Measurements from ENCODE around the gene TBCA. TPM values are rescaled to one million over a fixed set of nuclear protein-coding genes. Genes with fewer than 3 reads are reported as not detected.

TBCA gene
- total RNA-seq, 2 experiments from 2014 or later = 168 to 190 TPM

DNA sequence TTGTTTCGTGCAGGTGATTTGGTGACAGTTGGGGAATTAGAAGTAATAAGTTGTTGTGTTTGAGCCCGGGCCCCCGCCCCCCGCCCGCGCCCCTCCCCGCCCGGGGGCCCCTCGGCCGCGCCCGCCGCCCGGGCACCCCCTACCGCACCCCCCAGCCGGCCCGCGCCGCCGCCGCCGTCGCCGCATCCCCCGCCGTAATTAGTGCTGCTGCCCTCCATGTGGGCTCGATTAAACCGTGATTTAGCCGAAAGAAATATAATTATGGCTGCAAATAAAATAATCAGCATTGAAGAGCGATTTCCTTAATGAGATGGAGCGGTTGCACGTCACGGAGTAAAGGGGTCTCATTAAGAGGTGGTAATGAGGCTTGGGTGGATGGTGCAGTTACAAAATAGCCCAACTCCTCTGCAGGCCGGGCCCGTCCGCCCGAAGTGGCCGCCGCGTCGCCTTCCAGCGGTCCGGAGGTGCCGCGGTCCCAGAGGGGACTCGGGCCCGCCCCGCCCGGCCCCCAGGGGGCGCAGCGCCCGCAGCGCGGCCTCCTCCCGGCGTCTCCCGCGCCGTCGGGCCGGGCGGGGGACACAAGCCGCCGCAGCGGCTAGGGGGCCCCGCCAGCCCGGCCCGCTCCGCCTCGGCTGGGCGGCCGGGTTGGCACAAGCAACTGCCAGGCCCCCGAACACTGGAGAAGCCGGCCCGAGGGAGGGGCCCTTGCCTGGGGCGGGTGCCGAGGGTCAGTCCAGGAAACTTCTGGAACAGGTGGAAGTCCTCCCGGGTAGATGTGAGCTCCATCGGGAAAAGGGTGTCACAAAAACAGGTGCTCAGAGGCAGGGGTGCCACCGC is 130.8 kb downstream of the TBCA start:
- Mint-ChIP-seq H3K27ac (no peak overlapping the region), H3K4me3 (peak overlapping the region; percentile 39), H3K4me1 (ENCODE audit: low read depth) (peaks cover 19% of the 10 kb centered on the region), H3K36me3 (ENCODE audit: low read depth) (no peaks in the 10 kb centered on the region), H3K27me3 (ENCODE audit: low read depth) (peaks cover 80% of the 10 kb centered on the region), H3K9me3 (no peaks in the 10 kb centered on the region)
- DNase-seq = no peak
- intact Hi-C loops (cut with micrococcal nuclease) = loop anchor here (2.0 to 5.0 kb wide), 3 partner anchors 15 to 327 kb away; no protein-coding TSS in a partner anchor
- CTCF ChIA-PET = no interaction called here

DNA sequence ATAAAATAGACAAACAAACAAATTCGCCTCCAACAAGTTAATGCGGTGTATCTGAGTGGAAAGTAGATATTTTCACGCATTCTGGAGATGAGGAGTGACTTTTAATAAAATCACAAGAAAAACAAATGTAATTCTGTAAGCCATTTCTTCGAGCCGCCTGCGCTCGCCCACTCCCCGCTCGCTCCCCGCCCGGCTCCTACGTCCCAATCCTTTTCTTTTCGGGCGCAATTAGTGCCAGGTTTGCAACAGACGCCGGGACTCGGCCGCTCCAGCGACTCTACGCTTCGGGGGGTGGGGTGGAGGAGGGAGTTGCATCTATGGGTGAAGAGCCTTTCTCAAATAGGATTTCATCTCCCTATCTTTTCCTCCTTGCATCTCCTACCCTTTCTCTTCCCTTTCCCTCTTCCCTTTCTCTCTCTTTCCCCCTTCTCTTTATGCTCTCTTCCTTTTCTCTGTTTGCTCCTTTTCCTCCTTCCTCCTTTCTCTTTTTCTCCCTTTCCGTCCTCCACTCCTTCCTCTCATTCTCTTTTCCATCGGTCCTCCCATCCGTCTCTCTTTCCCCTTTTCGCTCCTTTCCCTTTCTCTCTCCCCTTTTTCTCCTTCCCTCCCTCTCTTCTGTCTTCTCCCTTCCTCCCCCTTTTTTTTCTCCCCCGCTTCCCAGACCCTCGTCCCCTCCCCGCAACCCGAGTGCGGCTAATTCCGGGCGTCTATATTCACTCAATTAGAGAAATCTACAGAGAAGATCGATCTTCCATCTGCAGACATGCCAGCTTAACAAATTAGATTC is 131.6 kb downstream of the TBCA start:
- DNase-seq = no peak
- peak overlapping the region; percentile 7 for H3K4me3 Mint-ChIP-seq
- no peak overlapping the region for H3K27ac Mint-ChIP-seq
- no peaks in the 10 kb centered on the region for H3K36me3 Mint-ChIP-seq (ENCODE audit: low read depth)
- H3K4me1 Mint-ChIP-seq (ENCODE audit: low read depth) = peaks cover 22% of the 10 kb centered on the region
- no peaks in the 10 kb centered on the region for H3K9me3 Mint-ChIP-seq
- intact Hi-C loops (cut with micrococcal nuclease) = loop anchor here (2.0 to 5.0 kb wide), 3 partner anchors 14 to 328 kb away; no protein-coding TSS in a partner anchor
- CTCF ChIA-PET = no interaction called here
- peaks cover 86% of the 10 kb centered on the region for H3K27me3 Mint-ChIP-seq (ENCODE audit: low read depth)

DNA sequence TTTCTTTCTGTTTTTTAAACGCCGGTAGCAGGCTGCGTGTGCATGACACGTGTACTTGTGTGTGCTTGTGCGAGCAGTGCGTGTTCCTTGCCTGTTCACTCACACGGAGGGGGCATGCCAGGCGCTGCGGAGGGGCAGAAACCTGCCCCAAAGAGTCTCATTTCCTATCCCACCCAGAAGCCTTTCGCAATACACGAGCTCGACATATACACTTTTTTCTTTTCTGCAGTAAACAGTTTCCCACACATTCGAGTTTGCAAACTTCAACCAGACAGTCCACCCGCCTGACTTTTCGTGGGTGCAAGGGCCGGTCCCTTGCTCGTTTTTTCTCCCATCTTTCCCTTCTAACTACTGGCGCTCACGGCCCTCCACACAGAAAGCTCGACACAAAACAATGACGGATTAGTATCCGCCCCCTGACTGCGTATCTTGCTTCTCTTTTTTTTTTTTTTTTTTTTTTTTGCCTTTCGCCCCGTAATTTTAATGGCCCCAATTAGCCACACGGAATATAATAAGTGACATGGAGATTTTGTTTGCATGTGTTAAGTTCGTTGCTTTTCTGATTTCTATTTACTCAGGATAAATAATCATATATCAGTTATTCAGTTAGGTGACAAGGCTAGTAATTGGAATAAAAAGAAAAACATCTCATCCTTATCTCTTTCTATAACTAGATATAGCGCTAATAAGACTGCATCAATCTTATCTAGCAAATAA is 132.3 kb downstream of the TBCA start:
- Mint-ChIP-seq H3K4me1 (ENCODE audit: low read depth) (peaks cover 23% of the 10 kb centered on the region), H3K36me3 (ENCODE audit: low read depth) (no peaks in the 10 kb centered on the region), H3K27ac (no peak overlapping the region), H3K4me3 (peak overlapping the region; percentile 11), H3K9me3 (no peaks in the 10 kb centered on the region), H3K27me3 (ENCODE audit: low read depth) (peaks cover 86% of the 10 kb centered on the region)
- intact Hi-C loops (cut with micrococcal nuclease) = loop anchor here (2.0 kb wide), 2 partner anchors 13 to 329 kb away; no protein-coding TSS in a partner anchor
- no peak for DNase-seq
- CTCF ChIA-PET = no interaction called here

DNA sequence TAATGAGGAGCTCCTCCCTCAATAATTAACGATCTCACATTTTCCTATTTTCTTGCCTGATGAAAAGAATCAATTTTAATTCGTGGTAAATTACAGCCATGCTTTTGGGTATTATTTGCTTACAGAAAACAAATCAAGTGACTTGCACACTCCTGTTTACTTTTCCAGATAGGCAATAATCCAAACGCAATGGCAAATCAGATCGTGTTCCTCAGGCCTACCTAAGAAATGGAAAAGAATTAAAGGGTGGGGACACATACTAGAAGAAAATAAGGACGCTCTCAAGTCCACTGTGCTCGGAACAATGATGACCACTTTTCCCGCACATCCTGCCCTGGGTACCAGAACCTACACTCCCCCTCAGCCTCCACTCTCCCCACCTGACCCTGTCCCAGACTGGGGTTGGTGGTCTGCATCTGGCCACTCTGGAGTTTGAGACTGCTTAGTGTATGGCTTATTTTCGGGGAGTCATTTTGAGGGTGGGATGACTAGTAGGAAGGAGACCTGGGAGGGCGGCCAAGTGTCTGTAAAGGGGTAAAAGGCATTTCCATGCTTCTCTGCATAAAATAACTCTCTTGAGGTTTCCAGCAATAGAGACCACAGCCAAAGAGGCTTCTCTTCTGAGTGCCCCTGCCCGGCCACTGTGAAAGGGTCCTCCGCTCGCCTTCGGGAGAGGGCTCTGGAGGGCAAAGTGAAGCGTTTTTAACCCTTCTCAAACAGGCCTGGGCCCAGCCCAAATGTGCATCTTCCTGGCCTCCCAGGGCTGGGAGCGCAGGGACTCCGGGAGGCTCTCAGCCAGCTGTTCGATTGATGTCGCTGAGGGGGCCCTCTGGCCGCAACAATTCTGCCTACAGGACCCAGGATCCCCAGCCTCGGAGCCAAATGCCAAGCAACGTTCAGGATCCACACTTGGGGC is 133.1 kb downstream of the TBCA start:
- intact Hi-C loops (cut with micrococcal nuclease) = no loop called here
- peaks cover 24% of the 10 kb centered on the region for H3K4me1 Mint-ChIP-seq (ENCODE audit: low read depth)
- no peak overlapping the region for H3K27ac Mint-ChIP-seq
- no peaks in the 10 kb centered on the region for H3K36me3 Mint-ChIP-seq (ENCODE audit: low read depth)
- DNase-seq = no peak
- H3K4me3 Mint-ChIP-seq = no peak overlapping the region
- H3K27me3 Mint-ChIP-seq (ENCODE audit: low read depth) = peaks cover 79% of the 10 kb centered on the region
- CTCF ChIA-PET = no interaction called here
- H3K9me3 Mint-ChIP-seq = no peaks in the 10 kb centered on the region

DNA sequence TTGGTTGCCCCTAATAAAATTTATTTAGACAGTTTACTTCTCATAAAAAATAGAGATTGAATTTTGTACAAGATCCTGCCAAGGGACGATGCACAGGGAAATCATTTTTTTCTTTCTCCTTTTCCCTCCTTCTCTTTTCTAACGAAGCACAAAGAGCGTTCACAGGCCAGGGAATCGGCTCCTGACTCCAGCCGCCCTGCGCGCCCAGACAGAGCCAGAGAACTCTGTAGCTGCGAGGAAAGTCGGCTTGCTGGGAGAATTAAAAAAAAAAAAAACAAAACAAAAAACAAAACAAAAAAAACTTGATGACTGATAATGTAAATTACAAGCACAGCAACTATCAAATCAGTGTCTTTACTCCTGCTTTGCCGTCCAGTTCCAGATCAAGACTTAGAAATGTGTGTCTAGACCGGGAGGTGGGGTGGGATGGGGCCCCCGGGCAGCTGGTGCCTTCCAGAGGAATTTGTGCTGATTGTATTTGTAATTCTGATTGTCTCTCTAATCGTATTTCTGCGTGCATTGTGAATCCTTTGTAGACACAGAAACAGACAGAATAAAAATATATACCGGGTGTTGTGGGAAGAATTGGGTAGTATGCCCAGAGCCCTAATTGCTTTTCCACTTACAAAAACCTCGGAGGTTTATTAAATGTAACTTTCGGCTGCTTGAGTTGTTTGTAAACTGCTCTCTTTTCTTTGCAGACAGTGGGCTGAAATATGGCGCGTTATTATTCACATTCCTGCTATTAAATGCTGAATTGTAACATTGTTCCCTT is 134.0 kb downstream of the TBCA start:
- Mint-ChIP-seq H3K4me3 (no peak overlapping the region), H3K27me3 (ENCODE audit: low read depth) (peaks cover 82% of the 10 kb centered on the region), H3K36me3 (ENCODE audit: low read depth) (peaks cover 4% of the 10 kb centered on the region), H3K27ac (no peak overlapping the region), H3K9me3 (no peaks in the 10 kb centered on the region), H3K4me1 (ENCODE audit: low read depth) (peaks cover 33% of the 10 kb centered on the region)
- no peak for DNase-seq
- intact Hi-C loops (cut with micrococcal nuclease) = no loop called here
- CTCF ChIA-PET = interaction anchor here (0.6 kb wide), 1 partner anchor 739 kb away, joined by 5 read pairs; no protein-coding TSS in a partner anchor

DNA sequence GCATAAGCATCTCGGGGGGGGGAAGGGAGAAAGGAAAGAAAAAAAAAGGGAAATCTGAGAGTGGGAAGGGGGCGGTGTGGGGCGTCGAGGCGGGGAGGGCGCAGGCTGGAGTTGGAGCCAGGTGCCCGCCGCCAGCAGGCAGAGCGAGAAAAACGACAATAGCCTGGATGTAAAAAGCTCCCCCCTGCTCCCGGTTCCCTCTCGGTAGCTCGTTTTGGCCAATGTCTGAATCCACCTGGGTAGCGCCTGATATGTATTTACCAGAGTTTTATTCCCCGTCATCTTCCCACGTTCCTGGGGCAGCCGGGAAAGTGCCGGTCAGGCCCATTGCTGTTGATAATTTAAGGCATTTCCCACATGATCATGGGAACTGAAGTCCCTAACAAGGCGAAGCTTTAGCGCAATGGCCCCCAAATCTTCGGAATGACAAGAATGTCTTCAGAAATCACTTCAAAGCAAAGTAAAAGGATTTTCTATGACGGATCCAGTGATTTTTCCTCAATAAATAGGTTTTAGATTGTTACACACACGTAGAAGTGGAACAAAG is 134.7 kb downstream of the TBCA start:
- Mint-ChIP-seq H3K4me3 (no peak overlapping the region), H3K27ac (no peak overlapping the region), H3K27me3 (ENCODE audit: low read depth) (peaks cover 81% of the 10 kb centered on the region), H3K9me3 (no peaks in the 10 kb centered on the region), H3K36me3 (ENCODE audit: low read depth) (peaks cover 4% of the 10 kb centered on the region), H3K4me1 (ENCODE audit: low read depth) (peaks cover 33% of the 10 kb centered on the region)
- DNase-seq = no peak
- CTCF ChIA-PET = interaction anchor here (0.6 kb wide), 1 partner anchor 740 kb away, joined by 5 read pairs; no protein-coding TSS in a partner anchor
- intact Hi-C loops (cut with micrococcal nuclease) = no loop called here

Other genes with a start within 250 kb of the TBCA start
- not detected for gene OTP, start 137.6 kb downstream of the TBCA start, total RNA-seq